ENCODE data around the gene KCP.
"Not testable (repeated sequence)": the region's sequence is repeated elsewhere in the genome, so short reads cannot be mapped to it uniquely, and the experiment has no call there.

The KCP gene

DNA sequence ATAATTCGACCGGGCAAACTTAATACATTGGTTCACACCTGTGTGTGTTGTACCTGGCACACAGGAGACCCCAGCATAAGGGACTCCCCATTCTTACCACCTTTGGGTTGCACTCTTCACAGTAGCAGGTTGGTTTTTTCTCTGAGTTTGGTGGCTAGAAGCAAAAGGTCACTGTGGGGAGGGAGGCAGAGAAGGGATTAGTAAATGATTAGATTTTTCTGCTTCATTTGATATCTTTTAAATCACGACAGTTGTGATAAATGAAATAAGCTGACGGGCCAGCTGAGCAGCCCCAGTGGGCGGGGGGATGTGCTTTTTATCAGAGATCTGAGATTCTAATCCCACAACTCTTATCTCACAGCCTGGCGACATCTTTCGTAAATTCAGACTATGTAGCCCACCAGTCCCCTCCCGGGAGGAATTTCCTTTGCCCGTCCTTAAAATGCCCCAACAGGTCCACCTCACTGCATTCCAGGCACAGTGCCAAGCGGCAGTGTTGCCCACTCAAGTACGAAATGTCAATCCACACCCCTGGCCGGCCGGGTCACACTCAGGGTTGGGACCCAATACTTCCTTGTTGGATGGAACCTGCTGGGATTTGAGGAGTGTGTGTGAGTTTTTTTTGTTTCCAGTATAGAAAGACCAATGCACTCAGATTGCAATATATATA, 10.5 kb upstream of the KCP start:
- DNase-seq: no peak

DNA sequence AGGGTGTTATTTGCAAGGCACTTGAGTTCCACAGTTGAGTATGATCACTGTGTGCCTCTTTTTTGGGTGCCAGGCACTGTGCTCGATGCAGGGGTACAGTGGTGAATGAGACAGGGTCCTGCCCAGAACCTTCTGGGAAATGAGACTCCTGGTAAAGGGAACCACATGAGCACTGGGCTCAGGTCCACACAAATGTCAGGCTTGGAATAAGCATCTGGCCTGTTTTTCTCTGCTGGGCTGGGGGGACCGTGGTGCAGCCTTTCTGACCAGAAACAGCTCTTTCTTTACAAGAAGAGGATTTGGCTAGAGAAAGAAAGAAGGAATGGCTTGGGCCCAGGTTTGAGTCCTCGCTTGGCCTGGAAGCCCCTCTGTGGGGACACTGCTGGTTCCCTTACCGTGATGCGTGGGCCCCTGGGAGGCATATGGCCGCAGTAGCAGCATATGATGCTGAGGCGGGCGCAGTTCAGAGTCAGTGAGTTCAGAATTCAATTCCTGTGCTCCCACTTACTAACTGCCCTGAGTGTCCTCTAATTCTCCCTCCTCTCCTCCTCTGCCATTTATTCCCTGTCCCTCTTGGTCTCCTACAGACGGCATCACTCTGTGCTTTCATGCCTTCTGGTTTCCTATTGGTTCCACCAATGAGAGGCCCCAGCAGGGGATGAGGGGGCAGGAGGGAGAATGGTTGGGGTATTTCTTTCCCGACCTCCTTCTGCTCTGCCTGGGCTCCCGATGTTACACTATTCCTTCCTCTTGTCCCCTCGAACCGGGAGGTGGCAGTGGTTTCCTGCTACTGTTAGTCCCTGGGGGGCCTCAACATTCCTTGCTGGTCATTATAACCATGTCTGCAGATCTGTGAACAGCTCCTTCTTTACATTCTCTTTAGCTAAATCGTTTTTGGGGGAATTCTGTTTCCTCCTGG, 9.6 kb upstream of the KCP start:
- DNase-seq: no peak

DNA sequence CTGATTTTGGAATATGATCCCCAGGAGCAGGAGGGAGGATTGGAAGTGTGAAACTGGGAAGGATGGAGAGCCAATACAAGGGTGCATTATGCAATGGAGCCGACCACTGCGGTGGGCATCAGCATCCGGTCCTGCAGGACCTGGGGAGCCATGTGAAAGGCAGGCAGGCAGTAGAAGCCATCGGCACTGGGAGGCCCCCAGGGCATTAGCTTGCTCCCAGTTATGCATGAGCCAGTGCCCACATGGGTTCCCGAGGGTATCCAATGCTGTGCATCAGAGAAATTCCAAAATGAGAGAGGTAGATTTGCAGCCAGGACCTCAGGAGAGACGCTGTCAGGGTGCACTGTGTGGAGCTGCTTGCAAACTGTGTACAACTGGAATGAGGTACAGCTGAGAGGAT, 8.7 kb upstream of the KCP start:
- DNase-seq: no peak

DNA sequence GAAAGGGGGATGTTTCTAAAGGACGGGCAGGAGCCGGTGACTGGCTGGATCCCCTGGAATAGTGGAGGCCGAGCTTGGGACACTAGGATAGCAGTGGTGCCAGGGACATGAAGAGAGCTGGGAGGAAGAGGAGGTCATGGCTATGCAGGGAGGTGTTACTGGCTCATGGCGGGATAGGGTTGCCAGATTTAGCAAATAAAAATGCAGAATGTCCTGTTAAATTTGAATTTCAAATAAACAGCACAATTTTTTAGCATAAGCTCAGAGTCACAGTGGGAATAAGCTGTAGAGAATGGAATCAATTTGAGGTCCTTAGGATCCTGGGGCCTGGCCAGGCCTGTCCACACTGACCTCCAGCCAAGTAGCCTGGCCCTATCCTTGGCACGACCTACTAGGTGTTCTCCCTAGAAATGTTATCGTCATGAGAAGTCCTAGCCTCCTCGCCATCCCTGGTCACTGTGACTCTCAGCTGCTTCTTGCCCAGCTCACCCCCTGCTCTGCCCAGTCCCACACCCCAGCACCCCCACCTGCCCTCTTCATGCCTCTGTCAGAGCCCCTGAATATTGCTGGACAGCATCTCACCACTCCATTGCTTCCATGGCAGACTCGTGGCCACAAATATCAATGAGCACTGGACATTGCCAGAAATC, 7.6 kb upstream of the KCP start:
- no peak for DNase-seq

DNA sequence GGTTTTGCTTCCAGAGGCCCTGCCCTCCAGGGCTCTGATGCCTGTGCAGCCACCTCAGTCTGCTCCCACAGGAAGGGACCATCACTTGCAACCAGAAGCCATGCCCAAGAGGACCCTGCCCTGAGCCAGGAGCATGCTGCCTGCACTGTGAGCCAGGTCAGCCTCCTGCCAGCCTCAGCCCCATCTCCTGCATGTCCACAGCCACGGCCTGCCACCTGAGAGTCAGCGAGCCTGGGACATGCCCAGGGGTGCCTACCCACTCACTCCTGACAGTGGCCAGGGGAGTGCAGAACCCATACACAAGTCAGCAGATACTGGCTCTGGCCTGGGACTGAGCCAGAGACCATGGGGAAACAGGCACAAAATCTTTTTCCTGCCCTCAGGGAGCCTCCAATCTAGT, 6.6 kb upstream of the KCP start:
- no peak for DNase-seq

DNA sequence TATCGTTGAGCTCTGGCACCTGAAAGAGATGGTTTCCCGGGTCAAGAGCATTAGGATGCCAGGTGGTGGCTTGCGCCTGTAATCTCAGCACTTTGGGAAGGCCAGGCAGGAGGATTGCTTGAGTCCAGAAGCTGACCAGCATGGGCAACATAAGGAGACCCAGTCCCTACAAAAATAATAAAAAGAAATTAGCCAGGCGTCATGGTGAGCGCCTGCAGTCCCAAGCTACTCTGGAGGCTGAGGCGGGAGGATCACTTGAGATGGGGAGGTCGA, 6.1 kb upstream of the KCP start:
- no peak for DNase-seq

DNA sequence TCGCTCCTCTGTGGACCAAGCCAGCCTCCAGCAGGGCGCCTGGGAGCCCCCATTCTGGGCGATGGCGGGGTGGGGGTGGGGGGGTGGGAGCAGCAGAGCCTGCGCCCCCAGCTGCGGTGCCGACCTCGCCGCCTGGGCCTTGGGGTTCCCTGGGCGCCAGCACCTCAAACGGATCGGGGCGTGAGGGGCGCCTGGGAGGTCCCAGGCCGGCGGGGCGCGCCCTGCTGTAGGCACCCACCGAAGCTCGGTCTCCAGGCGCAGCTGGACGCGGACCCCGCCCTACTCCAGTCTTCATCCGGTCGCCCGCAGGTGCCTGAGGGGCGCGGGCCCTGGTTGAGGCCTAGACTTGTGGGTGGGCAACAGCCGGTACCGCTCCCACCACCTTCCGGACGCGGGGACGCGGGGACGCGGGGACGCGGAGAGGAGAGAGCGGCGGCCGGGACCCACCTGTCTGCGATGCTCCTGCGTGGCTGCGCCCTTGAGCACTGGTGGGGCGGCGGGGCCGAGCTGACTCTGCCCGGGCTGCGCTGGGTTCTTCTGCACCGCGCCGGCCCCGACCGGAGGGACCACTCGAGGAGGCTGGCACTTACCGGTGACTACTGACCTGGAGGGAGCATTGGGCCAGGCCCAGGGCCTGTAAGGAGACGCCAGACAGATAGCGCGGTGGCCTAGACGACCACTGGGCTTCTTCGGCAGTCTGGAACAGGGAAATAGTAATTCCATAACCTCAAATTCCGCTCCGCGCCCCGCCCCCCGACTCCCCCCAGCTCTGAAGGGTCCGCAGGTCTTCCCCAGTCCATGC, 5.5 kb upstream of the KCP start:
- DNase-seq: no peak

DNA sequence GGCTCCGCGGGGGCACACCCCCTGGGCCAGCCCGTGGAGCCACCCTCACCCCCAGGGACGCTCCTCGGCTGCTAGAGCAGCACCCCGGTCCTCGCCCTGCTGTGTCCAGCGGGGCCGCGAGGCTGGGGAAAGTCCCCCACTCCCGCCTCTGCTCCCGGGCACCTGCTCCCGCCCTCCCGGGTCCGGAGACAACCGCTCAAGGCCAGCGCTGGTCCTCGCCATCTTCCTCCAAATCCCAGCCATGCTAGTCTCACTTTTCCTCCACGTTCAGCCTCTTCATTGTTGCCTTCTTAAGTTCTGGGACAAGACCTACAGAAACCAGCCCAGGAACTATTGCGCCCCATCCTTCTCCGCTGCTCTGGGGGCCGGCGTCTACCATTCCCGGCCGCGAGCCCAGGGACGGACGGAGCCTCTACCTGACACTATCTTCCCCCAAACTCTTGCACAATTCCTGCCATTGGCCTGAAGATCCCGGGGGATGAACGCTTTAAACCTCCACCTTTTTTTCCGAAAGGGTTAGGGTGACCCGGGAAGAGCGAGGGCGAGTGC, 4.8 kb upstream of the KCP start:
- no peak for DNase-seq

DNA sequence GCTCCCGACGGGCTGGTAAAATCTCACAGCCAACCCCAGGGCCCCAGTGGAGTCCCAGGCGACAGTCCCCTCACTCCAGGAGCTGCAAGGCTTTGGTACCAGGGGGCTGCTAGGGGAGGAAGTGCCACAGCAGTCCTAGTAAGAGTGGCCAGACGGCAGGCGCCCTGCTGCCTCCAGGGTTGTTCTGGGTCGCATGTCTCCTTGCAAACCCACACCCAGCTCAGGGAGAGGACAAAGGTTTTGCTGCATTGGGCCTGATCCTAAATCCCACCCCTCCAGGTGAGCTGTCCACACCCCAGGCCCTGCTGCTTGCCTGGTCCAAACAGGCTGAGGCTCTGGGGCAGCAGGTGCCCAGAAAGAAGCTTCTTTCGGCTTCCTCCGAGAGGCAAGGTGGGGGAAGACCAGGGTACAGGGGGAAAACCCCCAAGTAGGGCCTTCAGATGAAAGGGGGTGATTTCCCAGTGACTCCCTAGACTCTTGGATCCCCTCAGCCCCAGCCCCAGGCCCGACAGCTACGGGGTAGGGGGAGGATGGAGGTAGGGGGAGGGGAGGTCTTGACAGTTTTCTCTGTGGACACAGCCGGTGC, 4.2 kb upstream of the KCP start:
- DNase-seq: no peak

DNA sequence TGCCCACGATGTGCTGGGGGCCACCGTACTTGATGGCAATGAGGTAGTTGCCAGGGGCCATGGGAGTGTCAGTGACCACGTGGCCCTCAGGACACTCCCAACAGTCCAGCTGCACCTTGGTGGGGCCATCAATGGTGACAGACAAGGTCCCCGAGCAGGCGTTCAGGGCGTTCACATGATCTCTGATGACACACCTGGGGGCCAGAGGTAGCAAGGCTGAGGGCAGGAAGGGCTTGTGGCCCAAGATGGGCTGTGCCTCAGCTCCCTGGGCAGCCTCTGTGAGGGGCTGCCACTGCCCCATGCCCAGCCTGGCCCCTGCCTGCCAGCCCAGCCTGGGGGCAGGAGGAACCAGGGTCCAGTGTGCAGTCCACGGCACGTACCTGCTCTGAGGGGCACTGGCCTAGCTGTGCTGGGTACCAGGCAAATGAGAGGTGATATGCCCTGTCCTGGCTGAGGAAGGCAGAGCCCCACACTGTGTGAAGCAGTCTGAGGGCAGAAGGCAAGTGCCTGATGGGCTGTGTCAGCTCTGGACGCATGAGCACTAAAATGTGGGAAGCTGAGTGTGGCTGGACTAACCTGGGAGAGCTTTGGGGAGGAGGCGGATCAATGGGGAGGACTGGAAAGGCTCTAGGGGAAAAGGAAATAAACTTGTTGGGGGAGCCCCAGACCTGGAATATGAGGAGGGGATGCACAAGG, 3.5 kb upstream of the KCP start:
- DNase-seq: no peak

DNA sequence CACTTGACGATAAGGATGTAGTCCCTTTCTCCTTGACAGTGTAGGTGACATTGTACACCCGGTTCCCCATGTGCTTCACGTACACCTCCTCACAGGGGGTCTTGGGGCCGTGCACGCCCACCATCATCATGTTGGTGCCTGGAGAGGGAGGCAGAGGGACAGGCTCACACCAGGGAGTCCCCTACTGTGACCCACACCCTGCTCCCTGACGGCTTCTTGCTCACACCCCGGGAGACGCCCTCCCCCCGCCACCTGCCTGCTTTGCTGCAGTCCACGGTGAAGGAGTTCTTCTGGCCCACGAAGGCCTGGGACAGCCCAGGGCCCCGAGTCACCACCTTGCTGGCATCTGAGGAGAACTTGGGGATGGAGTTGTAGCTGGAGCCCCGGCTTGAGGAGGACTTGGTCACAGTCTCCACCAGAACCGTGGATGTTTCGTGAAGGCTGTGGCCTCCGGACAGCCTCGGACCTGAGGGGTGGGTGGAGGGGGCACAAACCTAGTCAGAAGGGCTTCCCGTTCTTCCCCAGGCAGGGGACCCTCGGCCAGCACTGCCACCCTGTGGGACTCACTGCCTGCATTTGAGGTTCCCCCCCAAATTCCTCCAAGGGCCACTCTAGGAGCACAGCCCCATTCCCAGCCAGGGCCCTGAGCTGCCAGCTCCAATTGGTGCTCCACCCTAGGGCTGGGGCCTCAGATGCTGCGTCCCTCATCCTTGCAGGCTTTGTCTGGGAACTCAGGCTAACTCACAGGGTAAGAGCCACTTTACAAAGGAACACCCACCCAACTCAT, 2.4 kb upstream of the KCP start:
- not testable (repeated sequence) for DNase-seq

DNA sequence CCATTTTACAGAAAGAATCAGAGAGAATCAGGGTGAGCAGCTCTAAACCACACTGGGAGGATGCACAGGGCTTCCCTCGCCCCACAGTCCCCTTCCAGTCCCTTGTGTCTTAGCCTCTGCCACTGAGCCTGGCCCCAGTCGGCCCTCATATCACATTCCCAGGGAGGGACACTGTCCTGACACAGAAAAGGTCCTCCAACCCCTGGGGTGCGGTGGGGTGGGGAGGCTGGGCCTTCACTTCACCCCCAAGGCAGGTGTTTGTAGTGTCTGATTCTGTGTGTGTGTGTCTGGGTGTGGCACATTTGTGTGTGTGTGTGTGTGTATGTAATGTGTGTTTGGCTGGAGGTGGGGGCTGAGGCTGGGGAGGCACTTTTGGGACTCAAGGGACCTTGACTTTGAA, 1.8 kb upstream of the KCP start:
- no peak for DNase-seq

DNA sequence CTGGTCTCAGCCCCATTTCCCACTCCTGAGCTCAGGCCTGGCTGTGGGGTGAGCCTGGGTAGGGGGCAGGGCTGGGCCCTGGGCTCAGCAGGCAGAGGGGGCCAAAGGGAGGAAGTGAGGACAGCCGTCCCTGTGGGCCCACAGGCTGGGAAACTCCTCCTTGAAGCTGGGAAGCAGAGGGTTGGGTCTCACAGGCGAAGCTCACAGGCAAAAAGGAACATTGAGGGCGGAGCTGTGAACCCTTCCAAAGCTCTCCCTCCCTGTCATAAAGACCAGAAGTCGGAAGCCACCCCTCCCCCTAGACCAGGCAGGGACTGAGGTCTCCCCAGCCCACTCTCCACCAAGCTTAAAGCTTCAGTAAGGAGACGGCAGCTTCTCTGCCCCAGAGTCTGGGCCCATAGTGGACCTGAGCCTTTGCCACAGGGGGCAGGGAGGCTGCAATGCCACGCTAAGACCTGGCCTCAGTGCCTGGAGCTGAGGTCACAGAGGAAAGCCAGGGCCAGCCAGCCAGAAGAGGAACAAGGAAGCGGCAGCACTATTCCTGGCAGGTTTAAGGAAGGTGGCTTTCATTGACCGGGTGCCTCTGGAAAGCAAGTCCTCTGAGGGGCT, 1.0 kb upstream of the KCP start:
- no peak for DNase-seq

DNA sequence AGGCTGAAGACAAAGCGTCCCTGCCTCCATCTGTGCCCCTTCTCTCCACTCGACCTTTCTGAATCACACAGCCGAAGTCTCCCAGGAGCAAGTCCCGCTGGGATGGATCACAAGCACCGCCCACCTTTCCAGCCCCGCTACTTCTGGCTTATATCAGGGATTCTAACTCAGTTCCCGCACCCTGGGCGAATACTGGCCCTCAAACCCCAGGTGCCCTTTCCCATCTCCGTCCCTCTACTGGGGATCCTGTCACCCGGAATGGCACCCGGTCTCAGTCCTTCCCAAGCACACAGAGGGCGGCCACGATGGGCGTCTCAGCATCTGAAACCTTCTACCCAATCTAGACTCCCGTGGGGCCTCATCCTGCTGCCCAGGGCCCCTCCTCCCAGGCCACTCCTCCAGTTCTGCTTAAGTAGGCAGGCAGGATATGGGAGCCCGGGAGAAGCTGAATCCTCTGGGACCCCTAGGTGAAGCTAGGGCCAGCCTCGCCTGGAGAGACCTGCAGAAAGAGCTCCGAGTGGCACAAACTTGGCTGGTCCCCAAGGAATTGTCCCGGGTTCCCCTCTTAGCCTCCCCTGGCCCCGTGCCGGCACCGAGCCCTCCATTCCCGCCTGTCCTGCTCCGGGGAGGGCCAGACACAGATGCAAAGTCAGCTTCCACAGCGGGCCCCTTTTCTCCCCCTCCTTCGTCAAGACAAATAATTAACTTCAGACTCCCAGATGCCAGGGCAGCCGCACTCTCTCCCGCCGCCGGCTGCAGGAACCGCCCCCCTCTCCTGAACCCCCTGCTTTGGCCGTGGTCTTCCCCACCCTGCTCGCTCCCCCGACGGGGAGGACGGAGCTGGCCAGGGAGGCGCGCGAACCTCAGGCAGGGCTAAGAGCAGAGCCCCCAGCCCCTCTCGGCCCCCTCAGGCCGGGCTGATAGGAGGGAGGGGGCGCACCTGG, 612 bp downstream of the KCP start:
- DNase-seq: no peak

DNA sequence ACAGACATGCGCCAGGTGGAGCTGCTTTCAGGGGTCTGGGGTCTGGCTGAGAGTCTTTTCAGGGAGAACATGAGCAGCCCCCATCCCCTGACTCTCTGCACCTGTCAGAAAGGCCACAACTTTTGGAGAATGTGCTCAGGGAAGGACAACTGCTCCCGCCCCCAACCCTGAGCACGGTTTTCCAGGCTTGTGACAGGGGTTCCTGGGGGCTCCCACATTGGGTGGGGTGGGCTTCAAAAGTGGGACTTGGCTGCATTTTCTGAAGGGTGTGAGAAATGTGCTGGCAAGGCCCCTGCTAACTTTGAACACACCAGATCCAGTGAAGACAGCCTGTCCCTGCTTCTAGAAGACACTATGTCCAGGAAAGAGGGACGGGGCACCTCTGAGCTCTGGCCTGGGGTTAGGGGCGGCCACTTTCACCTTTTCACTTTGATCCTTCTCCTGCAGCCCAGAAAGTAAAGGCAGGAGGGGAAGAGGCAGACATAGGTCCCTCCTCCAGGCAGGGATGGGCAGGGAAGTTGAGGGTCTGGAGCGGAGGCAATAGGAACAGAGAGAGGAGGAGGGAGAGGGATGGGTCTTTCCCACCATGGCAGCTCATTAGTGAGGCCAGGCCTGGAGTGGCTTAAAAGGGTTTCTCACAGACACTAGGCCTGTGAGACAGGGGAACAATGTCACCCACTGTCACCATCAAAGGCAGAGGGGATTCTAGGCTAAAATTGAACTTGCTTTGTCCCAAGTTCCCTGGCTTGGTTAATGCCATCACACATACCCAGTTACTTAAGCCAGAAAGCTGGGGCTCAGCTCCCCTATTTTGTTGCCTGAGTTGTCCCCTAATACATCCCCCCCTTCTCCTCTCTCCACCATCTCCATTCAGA, 1.5 kb downstream of the KCP start:
- no peak for DNase-seq

DNA sequence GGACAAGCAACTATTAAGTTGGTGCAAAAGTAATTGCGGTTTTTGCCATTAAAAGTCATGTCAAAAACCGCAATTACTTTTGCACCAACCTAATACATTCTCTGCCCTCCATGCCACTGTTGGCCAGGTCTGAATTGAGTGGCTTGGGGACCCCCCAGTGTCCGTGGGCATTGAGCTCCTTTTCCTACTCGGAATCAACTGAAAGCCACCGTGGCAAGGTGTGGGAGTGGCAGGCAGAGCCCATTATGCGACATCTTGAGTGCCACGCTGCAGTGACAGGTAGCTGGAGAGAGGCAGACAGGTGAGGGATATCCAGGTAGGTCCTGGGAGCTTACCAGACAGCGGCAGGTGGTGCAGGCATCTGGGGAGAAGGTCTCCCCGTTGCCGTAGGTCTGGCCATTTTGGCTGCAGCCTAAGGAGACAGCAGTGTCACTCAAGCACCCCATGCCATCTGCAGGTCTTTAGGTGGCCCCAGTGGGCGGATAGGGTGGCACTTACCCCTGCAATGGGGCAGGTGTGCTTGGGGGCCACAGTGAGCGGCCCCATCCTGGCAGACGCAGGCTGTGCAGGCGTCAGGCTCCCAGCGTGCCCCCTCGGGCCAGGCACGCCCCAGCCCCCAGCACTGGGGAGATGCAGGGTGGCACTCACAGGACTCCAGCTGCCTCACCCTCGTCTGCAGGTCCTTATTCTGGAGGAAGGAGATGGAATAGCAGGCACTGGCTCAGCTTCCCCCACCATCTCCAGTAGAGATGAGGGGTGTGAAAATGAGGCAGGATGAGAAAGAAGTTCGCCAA, 3.5 kb downstream of the KCP start:
- DNase-seq: no peak

DNA sequence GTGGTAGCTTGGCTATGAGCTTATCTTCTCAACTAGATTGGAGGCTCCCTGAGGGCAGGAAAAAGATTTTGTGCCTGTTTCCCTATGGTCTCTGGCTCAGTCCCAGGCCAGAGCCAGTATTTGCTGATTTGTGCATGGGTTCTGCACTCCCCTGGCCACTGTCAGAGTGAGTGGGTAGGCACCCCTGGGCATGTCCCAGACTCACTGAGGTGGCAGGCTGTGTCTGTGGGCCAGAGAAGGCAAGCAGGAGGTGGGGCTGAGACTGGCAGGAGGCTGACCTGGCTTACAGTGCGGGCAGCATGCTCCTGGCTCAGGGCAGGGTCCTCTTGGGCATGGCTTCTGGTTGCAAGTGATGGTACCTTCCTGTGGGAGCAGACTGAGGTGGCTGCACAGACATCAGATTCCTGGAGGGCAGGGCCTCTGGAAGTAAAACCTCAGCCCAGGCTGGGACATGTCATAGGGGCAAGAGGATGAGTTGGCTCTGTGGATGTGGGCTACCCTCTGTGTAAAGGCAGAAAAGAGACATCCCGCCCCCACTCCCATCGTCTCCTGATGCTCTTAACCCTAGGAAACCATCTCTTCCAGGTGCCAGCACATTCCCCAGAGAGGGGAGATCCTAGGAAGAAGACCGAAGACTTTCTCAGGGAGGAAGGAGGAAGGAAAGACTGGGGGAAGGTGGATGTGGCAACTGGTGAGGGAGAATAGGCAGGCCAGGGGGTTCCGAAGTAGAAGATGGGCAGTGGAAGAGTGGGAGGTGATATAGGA, 4.3 kb downstream of the KCP start:
- DNase-seq: no peak

Data from CD4-positive, alpha-beta T cell treated with Interferon gamma for 1 hour (primary cell).